HG03571 (cell line): Measurements from ENCODE around the gene ROBO2.
A peak's percentile ranks its signal among the peaks of the same experiment; 100 is the strongest.

Source experiments
- ATAC-seq: cut with Tn5 transposase; IDR thresholded peaks from one replicate; pipeline ENCODE4 v1.9.1; 2021; ENCODE audit not compliant: unreplicated experiment

Gene ROBO2

DNA sequence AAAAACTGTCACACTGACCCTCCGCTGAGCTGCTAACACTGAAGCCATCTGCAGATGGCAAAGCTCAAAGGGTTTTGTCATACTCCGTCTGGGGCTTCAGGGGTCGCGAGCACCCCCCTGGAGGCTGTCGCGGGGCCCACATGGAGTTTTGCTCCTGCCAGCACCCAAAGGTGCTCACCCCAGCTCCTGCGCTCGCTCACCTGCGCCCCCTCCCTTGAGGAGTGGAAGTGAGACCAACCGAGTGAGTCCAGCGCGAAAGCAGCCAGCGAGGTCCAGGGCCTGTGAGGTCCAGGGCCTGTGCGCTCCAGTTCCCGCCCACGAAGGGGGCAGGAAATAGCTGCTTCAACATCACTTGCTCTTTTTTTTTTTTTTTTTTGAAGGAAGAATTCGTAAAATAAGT lies 208.5 kb downstream of the ROBO2 start:
- no peak for ATAC-seq

DNA sequence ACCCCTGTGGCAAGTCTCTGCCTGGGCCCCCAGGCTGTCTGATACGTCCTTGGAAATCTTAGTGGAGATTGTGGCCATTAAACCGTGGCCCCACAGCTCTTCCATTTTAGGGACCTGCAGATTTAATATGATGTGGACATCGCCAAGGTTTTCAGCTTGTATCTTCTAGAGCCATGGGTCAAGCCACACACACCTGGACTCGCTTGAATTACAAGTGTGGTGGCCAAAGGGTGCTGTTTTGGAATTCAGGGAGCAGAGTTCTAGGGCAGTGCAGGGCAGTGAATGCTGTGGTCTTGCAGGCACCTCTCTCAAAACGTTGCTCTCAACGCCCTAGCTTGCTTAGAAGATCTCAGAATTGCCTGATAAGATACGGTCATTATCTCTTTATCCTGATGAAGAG lies 211.2 kb downstream of the ROBO2 start:
- no peak for ATAC-seq

DNA sequence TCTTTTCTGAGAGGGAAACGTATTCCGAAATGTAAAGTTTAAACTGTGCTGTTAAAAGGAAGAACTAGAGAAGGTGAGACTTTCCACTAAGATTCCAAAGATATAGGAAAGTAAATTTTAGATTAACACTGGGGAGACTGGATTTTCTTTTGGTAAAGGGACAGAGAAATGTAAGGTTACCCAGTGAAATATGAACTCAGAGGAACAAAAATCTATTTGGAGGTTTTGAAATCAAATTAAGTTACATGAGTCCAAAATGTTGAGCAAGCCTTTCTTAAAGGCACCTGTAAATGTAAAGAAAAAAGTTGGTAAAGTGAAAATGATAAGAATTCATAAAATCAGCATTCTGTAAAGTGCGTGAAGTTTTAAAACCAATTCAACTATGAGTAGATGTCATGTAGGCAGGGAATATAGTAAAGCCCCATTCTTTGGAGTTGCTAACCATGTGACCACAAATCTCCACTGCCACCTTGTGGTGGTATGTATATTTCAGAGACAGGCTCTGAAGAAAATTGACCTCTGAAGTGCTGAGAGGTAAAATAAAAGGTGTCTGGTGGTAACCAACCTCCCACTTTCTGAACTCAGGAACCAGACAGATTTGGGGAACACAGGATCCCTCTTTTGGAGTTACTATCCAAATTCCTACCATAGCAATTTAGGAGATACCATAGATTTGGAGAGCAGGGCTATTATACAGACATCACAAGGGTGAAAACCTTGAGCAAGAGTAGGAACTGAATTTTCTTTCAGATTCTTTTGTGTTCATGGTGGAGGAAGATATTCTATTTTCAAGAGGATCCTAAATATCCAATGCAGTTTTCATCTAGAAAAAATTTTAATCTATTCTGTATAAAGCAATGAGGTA lies 215.3 kb downstream of the ROBO2 start:
- ATAC-seq, result peak; percentile 61

DNA sequence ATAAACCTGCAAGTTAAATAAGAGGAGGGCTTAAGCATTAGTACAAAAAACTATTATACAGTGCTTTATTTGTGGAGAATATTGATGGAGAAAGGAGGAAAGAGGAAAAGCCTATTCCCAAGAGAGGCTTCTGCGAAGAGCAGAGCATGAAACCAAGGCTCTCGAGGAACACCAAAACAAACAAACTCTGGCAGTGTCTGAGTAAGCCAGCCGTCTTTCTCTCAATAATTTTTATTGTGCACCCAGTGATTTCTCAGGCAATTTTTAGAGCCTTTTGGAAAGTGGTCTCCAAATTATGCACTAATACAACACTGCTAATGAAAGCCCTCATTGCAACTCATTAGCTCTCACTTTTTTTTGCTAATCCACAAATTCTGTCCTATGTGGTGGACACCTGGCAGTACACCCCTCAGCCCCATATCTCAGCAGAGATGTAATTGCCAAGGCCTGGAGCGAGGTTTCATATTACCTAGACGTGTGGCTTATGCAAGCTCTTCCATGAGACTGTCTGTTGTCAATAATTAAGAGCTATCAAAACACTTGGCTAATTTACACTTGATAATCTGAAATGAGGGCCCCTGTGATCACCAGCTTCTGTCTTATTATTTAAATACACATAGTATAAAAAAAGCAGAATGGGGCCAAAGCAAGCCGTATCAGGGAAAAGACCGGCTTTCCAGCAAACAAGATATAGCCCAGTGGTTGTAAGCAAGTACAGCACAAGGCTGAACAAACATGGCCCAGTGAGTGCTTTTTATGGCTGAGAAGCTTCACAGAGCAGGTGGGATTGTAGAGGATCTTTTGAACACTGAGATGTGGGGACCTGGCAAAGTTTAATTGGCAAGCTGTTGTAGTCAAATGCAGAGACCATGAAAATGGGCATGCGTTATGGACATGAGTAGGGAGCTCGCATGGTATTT lies 216.9 kb downstream of the ROBO2 start:
- no peak for ATAC-seq

DNA sequence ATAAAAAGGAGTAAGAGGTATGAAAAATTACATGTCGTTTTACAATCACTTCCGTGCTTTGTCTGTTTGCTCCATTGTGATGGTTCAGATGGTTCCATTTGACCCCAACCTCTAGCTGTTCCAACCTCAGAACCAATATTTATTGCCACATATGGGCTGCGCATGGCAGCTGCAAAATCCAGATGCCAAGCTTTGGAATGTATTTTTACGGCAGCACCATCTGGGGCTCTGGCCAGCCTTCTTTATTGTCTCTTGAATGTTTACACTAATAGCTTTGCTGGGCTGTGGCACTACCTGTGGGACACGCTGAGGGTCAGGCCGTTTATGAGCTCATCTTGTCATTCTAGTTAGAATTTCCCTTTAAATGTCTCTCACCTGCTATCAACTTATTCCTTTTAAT lies 219.8 kb downstream of the ROBO2 start:
- ATAC-seq, result no peak

DNA sequence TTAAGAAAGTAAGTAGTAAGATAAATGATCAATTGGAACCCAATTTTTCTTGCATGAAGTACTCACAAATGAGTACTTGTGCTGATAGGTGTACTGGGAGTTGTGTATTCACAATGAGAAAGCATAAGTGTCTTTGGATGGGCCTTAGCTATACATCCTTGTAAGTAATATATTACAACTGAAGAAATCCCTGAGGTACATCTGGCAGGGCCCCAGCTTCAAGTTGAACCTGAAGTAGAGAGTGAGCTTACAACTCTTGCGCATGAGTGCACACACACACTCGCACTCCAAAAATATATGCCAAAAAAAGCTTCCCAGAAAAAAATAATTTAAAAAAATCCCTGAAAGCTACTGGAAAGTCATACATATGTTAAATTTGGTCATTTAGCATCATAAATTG lies 222.5 kb downstream of the ROBO2 start:
- ATAC-seq, result no peak

DNA sequence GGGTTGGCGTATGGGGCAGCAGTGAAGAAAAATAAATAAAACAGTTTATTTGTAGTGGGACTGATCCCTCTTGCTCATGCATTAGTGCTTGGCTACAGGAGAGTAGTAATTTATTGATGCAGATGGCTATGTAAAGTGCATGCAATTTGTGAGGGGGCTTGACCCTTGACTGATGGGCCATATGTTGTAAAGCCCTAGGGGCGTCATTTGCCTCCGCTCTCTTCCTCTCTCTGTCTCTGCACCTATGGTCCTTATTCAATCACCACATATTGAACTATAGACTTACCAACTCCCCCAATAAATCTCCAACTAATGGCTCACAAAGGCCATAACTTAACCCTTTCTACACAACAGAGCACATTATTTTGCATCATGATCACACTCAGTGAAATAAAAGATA lies 227.7 kb downstream of the ROBO2 start:
- ATAC-seq, result no peak

DNA sequence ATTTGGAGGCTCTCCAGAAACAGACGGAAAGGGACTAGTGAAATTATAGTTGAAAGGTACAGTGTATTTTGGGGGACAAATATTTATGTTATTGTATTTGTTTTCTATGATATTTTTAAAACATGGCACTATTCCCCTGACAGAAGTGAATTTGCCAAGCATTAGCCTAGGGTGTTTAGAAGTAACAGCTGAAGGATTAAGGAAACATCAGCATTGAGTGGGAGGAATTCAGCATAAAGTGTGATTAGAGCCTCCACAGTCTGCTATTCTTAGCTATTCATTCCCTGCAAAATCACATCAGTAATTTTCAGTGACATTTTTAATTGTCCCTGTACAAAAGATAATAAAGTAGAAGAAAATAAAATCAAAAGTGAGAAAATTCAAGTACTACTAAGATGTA lies 231.4 kb downstream of the ROBO2 start:
- no peak for ATAC-seq

DNA sequence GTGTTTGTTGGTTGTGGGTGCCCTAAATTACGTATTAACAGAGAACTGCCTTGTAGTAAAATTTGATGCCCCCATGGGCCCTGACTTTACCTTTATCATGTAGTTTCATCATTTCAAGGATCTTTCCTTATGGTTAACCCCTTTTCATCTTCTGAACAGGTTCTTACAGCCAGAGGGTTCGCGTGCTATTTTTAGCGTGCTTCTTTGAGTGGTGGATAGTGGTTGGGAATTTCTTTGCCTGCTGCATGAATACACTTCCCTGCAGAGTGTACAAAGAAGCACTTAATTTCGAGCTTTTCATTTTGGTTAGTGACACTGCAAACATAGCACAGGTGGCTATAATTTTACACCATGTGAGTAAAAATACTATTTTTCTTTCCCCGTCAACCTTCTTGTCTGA lies 231.8 kb downstream of the ROBO2 start:
- ATAC-seq, result no peak

DNA sequence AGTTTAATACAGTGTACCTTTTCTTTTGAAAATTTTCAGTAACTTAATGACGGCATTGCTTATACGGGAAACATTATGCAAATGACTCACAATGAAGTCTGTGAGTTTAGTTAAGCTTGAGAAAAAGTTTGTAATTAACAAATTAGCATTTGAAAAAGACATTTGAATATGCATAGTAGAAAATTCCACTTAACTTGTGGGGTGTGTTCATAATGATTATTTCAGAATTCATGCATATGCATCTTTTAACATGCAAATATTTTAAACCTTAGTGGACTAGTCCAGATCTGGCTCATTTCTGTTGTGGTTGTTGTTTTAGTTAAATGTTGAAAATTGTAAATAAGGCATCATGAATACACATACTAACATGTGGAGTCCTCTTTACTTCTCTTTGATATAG lies 239.4 kb downstream of the ROBO2 start:
- no peak for ATAC-seq

DNA sequence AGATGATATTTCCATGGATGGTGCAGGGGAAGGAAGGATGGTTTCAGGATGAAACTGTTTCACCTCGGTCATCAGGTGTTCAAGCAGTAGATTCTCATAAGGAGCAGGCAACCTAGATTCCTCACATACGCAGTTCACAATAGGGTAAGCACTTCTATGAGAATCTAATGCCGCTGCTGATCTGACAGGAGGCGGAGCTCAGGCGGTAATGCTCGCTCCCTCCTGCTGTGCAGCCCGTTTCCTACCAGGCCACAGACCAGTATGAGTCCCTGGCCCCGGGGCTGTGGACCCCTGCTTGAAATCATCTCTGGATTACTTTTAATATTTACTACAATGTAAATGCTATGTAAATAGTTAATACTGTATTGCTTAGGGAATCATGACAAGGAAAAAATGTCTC lies 241.8 kb downstream of the ROBO2 start:
- ATAC-seq, result no peak

DNA sequence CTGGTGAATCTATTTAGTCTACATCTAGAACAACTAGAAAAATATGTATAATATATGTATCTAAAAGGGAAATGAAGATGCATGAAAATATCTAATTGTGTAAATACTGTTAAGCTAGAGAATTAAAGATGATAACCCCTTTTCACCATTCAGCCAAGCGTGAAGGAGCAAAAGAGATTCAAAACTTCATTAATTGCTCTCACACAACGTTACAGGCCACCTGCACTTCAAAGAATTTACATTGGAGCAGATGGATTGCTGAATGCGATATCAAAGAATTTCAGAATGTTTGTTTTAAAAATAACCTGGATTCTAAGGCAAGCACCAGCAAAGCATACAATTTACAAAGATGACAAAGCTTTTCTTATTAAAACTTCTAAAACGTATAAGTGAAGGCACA lies 243.2 kb downstream of the ROBO2 start:
- ATAC-seq, result no peak

DNA sequence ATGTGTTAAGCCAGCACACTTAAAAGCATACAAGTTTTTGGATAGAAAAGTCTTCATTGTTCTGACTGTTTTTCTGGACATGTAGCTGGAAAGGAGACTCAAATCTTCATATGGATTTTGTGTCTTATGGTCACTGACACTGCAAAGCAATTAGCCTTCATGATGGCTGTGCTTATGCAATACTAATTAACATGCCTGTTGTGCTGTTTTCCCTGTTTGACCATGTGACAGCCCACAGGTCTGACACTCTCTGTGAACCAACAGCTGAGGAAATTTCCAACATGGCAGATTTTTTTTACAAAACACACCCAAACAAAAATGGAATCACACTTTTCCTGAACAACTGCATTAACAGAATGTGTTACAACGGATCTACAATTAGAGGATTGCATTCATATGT lies 248.4 kb downstream of the ROBO2 start:
- ATAC-seq, result no peak

DNA sequence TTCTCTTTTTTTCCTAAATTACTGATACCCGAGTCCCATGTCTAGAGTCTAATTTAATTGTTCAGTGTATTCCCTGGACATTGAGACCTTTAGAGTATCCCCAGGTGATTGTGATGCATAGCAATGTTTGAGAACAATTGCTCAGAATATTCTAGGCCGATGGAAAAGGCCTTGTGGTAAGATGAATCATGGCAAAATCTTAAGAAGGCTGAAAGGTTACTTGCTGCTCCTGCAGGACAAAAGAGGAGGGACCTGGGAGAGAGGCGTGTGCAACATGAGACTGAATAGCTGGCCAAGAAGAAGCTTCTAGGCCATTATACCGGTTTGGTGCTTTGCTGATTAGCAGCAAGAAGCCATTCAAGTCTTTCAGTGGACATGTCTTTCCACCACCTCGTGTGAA lies 256.6 kb downstream of the ROBO2 start:
- no peak for ATAC-seq

DNA sequence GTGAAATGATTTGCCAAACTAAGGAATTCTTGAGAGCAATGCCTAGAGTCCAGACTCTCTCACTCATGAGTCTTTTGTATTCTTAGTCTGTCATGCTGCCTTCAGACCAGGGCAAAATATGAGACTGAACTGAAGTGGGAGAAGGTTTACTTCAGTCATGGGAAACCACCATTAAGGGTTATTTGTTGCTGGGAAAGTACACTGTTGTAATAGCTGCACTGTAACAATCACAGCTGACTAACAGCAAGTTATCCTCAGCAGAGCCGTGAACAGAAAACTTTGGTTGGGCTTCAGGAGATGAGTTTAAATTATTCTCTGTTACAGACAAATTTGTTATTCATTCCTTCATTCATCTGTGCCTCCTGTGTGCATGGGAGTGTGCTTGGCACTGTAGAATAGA lies 258.5 kb downstream of the ROBO2 start:
- ATAC-seq, result no peak

DNA sequence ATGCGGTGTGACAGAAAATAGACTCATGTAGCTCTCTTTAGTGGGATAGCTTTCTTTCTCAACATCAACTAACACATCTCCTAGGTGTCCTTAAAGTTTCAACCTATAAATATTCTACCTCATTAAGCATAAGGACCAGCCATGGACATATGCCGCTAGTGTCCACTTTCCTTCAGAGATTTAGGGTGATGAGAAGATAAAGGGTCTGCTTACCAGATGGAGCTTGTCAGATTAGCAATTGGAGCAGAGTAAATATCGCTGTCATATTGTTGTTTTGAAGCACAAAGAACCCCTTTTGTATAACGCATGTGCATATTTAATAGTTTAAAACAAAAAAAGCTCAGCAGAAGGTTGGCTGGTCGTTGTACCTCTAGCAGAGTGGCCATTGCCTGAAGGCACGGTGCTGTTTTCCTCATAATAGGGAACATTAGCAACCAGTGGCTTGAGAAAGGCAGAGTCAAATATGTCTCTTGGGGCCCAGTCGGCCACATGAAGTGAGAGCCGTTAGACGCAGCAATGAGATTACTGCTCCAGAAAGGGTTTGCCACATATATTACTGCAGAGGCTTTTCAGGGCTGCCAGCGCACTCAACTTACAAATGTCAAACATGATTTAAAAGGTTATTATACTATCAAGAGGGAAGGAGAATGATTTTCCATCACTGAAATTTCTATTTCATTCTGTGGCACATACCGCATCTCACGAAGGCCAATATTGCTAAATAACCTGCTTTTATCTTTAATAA lies 264.2 kb downstream of the ROBO2 start:
- ATAC-seq, result no peak

DNA sequence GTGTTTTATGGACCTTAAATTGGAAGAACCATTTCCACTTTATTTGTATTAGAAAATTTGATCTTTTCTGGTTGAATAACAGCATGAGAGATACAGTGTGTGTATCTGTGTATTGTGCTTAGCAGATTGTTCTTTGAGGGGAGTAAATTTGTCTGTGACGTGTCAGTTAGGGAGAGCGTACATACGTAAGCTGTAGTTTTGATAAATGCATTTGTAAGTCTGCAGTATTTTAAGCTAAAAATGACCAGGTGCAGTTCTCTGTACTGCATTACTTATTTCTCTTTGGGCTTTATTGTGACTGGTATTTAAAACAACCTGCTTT lies 264.8 kb downstream of the ROBO2 start:
- no peak for ATAC-seq

DNA sequence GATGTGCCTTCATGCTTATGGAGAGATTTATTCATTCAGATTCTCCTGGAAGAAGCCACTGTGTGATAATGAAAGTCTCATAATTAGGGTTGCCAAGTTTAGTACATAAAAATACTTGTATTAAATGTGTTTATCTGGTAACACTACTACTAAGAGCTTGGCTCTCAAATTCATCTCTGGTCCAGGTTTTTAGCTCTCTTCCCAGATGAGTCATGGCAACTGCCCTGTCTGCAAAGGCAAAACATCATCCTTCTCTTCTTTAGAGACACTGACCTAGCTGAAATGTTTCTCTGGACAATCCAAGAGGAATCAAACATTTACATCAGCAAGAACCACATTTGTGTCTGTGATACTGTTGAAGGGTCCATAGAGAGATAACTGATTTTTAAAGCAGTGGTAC lies 269.6 kb downstream of the ROBO2 start:
- ATAC-seq, result no peak

DNA sequence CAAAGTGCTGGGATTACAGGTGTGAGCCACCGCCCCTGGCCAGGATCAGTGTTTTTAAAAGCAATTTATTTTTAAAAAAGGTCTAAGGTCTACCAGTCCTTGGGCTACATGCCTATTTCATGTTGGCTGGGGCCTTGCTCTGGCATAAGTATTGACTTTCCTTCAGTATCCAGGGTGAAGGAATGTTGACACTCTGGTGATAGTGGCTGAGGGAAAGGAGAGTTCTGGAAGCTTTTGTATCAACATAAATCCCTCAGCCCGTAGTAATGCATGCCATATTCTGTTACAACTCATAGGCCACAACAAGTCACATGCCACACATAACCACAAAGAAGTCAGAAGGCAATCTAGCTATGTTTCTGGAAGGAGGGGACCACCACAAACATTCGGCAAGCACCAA lies 273.9 kb downstream of the ROBO2 start:
- ATAC-seq, result no peak

DNA sequence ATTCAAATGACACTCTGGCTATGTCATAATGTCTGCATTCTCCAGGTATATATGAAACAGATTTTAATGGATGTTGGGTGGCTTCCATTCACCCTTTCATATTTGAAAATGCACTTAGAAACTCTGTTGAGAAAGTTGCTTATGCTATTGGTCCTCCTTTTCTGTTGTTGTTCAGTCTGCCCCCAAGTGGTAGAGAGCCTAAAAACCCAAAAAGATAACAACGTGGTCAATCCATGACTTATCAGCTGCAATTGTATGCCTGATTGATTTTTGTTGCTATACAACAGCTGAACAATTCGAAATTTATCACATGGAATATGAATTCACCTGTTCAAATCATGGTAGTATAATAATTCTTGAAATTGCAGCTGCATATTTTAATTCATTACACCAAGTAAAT lies 279.8 kb downstream of the ROBO2 start:
- ATAC-seq, result no peak

DNA sequence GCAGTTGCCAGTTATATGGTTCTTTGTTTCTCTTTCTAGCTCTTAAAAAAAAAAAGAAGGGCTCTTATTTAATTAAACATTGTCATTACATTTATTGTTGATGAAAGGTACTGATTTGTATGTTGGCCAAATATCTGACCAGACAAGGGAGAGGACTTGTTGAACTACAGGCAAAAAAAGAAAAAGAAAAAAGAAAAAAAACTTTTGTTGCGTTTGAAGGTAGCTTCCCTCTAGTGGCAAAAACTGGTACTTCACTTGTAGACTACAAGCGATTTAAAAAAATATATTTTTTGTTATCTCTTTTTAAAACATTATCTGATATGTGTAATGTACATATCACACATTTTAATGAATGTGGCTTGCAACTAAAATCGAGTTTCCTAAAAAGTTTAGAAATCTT lies 280.6 kb downstream of the ROBO2 start:
- ATAC-seq, result no peak

DNA sequence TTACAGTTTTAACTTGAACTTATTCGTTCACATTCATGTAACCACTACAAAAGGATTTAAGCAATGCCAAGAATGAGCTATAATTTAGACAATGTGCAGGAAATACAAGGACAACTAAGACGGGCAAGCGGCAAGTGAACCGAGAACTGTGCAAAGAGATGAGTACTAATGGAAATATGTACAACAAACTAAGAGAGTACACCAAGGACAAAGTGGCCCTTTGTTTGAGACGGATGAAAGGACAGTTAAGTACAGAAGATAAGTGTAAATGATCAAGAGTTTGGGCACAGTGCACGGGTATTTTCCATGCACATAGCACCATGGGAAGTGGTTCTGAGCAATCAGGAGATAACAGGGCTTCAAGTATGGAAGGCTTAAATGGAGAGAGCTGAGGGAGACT lies 281.7 kb downstream of the ROBO2 start:
- ATAC-seq, result no peak
